Measurements from ENCODE around the gene COPG1. TPM values are rescaled to one million over a fixed set of nuclear protein-coding genes. Genes with fewer than 3 reads are reported as not detected.
"Not testable (repeated sequence)": the region's sequence is repeated elsewhere in the genome, so short reads cannot be mapped to it uniquely, and the experiment has no call there.

COPG1 gene
- total and polyA plus RNA-seq, 9 of the 15 experiments (the other 6 are each of a cell fraction or from before 2014, with no cell fraction given), result 40.3 to 105 (median 62.4) TPM

DNA sequence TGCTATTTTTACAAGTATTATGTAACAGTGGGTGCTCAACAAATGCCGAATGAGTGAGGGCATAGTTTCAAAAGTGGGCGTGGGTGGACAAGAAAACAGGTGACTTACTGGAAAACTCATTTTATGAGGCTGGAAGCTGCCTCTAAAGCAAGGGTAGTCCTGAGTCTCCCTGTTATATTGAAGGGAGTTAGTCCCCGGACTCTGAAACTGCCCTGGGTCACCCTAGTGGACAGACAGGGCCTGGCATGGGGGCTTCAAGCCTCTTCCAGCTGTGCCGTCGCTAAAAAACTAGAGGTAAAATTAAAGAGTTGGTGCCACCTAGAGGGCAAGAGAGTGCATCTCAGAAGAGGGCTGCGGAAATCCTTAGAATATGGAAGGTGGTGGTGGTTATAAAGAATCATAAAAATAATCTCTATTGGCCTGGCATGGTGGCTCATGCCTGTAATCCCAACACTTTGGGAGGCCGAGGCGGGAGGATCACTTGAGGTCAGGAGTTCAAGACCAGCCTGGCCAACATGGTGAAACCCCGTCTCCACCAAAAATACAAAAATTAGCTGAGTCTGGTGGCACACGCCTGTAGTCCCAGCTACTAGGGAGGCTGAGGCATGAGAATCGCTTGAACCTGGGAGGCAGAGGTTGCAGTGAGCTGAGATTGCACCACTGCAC lies 3.6 kb upstream of the COPG1 start (continued):
- TF ChIP-seq, protein P1, sequence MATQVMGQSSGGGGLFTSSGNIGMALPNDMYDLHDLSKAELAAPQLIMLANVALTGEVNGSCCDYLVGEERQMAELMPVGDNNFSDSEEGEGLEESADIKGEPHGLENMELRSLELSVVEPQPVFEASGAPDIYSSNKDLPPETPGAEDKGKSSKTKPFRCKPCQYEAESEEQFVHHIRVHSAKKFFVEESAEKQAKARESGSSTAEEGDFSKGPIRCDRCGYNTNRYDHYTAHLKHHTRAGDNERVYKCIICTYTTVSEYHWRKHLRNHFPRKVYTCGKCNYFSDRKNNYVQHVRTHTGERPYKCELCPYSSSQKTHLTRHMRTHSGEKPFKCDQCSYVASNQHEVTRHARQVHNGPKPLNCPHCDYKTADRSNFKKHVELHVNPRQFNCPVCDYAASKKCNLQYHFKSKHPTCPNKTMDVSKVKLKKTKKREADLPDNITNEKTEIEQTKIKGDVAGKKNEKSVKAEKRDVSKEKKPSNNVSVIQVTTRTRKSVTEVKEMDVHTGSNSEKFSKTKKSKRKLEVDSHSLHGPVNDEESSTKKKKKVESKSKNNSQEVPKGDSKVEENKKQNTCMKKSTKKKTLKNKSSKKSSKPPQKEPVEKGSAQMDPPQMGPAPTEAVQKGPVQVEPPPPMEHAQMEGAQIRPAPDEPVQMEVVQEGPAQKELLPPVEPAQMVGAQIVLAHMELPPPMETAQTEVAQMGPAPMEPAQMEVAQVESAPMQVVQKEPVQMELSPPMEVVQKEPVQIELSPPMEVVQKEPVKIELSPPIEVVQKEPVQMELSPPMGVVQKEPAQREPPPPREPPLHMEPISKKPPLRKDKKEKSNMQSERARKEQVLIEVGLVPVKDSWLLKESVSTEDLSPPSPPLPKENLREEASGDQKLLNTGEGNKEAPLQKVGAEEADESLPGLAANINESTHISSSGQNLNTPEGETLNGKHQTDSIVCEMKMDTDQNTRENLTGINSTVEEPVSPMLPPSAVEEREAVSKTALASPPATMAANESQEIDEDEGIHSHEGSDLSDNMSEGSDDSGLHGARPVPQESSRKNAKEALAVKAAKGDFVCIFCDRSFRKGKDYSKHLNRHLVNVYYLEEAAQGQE (IDR thresholded peaks at IDR 0.05; ENCODE audit: borderline replicate concordance), result peak; percentile 87
- TF ChIP-seq, protein P1 (CRISPR knock-in tag; IDR thresholded peaks at IDR 0.05; ENCODE audit: low read depth), result not testable (repeated sequence)
- peak; percentile 89 to 90 for TF ChIP-seq RAD21 (CRISPR knock-in tag; conservative IDR thresholded peaks at IDR 0.05 in 1 of 2, IDR thresholded peaks at IDR 0.05 in 1 of 2)
- peak; percentile 46; the same call in 1 of the 2 replicates for TF ChIP-seq STAG1 (CRISPR knock-in tag; IDR thresholded peaks at IDR 0.05; ENCODE audit: borderline replicate concordance)
- TF ChIP-seq EP400 (IDR thresholded peaks at IDR 0.05), result 0 out of 2 replicates have a peak, but pooled peaks have one; percentile 33
- 0 out of 4 replicates have a peak, but pooled peaks of 1 of the 2 experiments have one; percentile 31 for TF ChIP-seq ARNT (IDR thresholded peaks at IDR 0.05)
- TF ChIP-seq XRCC5 (IDR thresholded peaks at IDR 0.05; ENCODE audit: low read depth, low read length), result 0 out of 2 replicates have a peak, but pooled peaks have one; percentile 44
- TF ChIP-seq MAZ (CRISPR knock-in tag; conservative IDR thresholded peaks at IDR 0.05 in 1 of 2, IDR thresholded peaks at IDR 0.05 in 1 of 2), result peak in 1 of 2 experiments; percentile 90; a peak in 2 of 4 replicates

Measured in K562 (cell line).